Psoas muscle (tissue), 8 donors: Measurements from ENCODE around the gene UGT1A7. TPM values are rescaled to one million over a fixed set of nuclear protein-coding genes. Genes with fewer than 3 reads are reported as not detected.
"Not testable (repeated sequence)": the region's sequence is repeated elsewhere in the genome, so short reads cannot be mapped to it uniquely, and the experiment has no call there.

ENCODE experiments used
- ATAC-seq, 4 donors: fragments of 200-7000 bp; cut with Tn5 transposase; one replicate each; pipeline ENCODE4 v1.9.1; 2020; ENCODE audit warnings: moderate library complexity in 3 of 4, mild to moderate bottlenecking in 2 of 4
- DNase-seq, 2 donors: peaks; one replicate each; pipeline ENCODE4 v3.0.0-alpha.2; 2020
- H3K27ac ChIP-seq: fragments of 200-600 bp; one replicate; pipeline ENCODE4 v1.8.0; 2022
- H3K27me3 ChIP-seq, 3 donors: fragments of 200-600 bp in 1 of 3; one replicate each; pipeline versions ENCODE4 v1.6.1 to v1.8.0; 2013 to 2022; ENCODE audit warnings: low read length in 2 of 3, mild to moderate bottlenecking in 2 of 3, moderate library complexity in 1 of 3; ENCODE audit not compliant: insufficient read depth in 3 of 3
- H3K36me3 ChIP-seq, 2 donors: fragments of 200-600 bp in 1 of 2; one replicate each; pipeline versions ENCODE4 v1.6.1 to v1.8.0; 2013 to 2022; ENCODE audit warnings: low read depth in 1 of 2, mild to moderate bottlenecking in 1 of 2, moderate library complexity in 1 of 2; ENCODE audit not compliant: insufficient read depth in 1 of 2
- H3K4me1 ChIP-seq: fragments of 200-600 bp; one replicate; pipeline ENCODE4 v1.8.0; 2022
- H3K4me3 ChIP-seq: fragments of 200-600 bp; one replicate; pipeline ENCODE4 v1.8.0; 2022; ENCODE audit warnings: mild to moderate bottlenecking
- H3K9me3 ChIP-seq: fragments of 200-600 bp; one replicate; pipeline ENCODE4 v1.8.0; 2022
- CTCF ChIP-seq: fragments of 200-600 bp; IDR thresholded peaks from one replicate; pipeline ENCODE4 v1.8.0; 2022; ENCODE audit warnings: antibody characterized with exemption
- WGBS, 3 donors: extraction: QIAGEN DNeasy Blood & Tissue Kit; methylation state at CpG; one replicate each; pipeline versions ENCODE4 v1.1.6 to v1.1.7; 2013; 5-methylcytosine and 5-hydroxymethylcytosine counted together
- intact Hi-C, 2 donors: fragments of 100-400 bp; cut with DNase I; formaldehyde crosslinking; loops; one replicate each; pipeline versions ENCODE4 v1.11.0 to v1.14.2; 2022
- polyA plus RNA-seq, 3 donors: library from polyadenylated mRNA; stranded (reverse); fragments of 200-250 nt; gene quantifications; one replicate each; pipeline ENCODE4 v1.2.3, GENCODE V29; 2013
- total RNA-seq, 4 donors: library from RNA; stranded (reverse); fragmentation: NEBNext Ultra II Directional in 2 of 4; extraction: Animal tissue kit (Norgen Biotek cat#: 25700) in 2 of 4; gene quantifications; one replicate each; pipeline versions ENCODE4 v1.2.1 to v1.2.4, GENCODE V29; 2021 to 2023
- donor health status: healthy with polysubstance abuse.
- donor health status: DM: no; HTN: no; CAD: no; lungs with moderate emphysema.
- donor health status: Bipolar disorder and iron deficiency.
- donor health status: healthy.
- donor health status: DM: yes; HTN: yes; CAD: no.
- donor health status: DM: no; HTN: no; CAD: no.
- donor health status: DM: no; HTN: no; CAD: no.
- donor health status: DM: yes; HTN: yes; CAD: no.

The UGT1A7 gene
- total and polyA plus RNA-seq, 7 donors = not detected

DNA sequence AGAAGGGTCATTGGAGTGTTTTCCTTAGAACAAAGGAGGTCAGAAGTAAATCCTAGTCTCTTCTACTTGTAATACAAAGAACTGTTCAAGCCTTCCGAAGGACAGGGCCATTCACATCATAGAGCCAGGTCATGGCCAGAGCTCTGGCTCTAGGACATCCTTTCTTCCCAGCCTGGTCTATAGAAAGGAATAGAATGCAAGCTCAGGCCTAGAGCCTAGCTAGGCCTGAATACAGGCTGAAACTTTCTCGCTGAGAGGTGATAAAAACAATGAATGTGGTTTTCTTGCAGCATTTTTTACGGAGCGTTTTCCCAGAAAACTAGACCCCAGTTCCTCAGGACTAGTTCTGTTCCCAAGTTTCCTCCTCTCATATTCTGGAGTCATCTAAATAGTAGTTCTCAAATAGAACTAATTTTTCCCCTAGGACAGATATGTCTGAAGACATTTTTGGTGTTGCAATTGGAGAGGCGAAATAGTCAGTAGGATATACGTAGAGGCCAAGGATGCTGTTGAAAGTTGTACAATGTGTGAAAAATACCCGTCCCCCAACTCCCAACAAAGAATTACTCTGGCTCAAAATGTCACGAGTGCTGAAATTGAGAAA, 17.8 kb downstream of the UGT1A7 start:
- no peak for DNase-seq

DNA sequence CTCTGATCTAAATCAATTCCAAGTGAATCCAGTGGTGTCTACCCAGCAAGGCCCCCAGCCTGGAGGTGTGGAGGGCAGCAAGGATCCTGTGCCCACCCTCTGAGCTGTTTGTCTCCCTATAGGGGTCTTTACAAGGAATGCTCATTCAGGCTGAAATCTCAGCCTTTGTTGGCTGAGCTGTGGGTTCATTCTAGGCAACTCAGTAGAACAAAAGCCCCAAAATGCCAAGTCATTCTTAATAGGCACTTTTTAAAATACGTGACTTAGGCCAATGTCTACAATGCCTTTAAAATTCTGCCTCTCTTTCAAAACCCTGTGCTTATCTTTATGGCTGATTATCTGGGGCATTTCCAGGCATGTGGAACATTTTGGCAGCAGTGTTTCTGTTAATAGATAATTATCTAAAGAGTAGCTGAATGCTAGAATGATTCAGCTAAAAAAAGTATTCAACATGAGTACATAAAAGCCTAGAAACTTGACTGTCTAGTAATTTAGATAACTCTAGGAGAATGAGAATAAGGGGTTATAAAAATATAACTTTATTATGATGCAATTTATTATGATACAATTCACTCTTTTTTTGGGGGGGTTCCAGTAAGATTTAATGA, 18.4 kb downstream of the UGT1A7 start:
- Histone ChIP-seq H3K27me3 (peaks cover 0 to under 1% (median 0%) of the 10 kb centered on the region in 3 donors), H3K4me3 (no peak overlapping the region), H3K4me1 (no peaks in the 10 kb centered on the region), H3K27ac (no peak overlapping the region), H3K9me3 (peaks cover 2% of the 10 kb centered on the region), H3K36me3 (no peaks in the 10 kb centered on the region)
- 38 to 49% (median 40%) methylated on average over 1 of the region's 1 CpG for WGBS, 3 donors
- intact Hi-C loops = no loop called here
- ATAC-seq = no peak
- no peak for DNase-seq
- no peak for TF ChIP-seq CTCF

More for the DNA sequence above, 17.8 kb downstream of the UGT1A7 start:
- intact Hi-C loops = no loop called here
- 80 to 81% (median 81%) methylated on average over 8 of the region's 8 CpGs for WGBS, 3 donors
- H3K4me1 ChIP-seq = no peaks in the 10 kb centered on the region
- no peaks in the 10 kb centered on the region for H3K36me3 ChIP-seq
- TF ChIP-seq CTCF = no peak
- no peaks in the 10 kb centered on the region for H3K27me3 ChIP-seq
- no peak for ATAC-seq
- H3K27ac ChIP-seq = no peak overlapping the region
- no peak overlapping the region for H3K4me3 ChIP-seq
- H3K9me3 ChIP-seq = peaks cover 2% of the 10 kb centered on the region

- H3K4me1 ChIP-seq, H3K4me3 ChIP-seq, DNase-seq, H3K36me3 ChIP-seq, H3K9me3 ChIP-seq, H3K27ac ChIP-seq, ATAC-seq, H3K27me3 ChIP-seq, intact Hi-C loops: not testable (repeated sequence)
- WGBS, 3 donors = 94 to 98% (median 98%) methylated on average over 5 of the region's 5 CpGs
Observed at GRCh38 chr2:233700842-233701241, 19.1 kb downstream of the UGT1A7 start.

DNA sequence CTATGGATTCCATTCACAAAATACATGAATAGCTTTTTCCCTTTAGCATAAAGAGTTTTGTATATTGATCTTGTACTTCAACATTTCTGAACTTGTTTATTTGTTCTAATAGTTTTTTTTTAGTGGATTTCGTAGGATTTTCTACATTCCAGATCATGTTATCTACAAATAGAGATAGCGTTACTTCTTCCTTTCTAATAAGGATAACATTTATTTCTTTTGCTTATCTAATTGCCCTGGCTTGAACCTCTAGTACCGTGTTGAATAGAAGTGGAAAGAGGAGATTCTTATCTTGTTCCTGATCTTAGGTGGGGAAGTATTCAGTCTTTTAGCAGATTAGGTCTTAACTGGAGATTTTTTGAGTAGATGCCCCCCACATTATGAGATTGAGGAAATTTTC, 20.5 kb downstream of the UGT1A7 start:
- Histone ChIP-seq H3K9me3 (peaks cover 2% of the 10 kb centered on the region), H3K27me3 (peaks cover 0 to 4% (median 0%) of the 10 kb centered on the region in 3 donors), H3K36me3 (no peaks in the 10 kb centered on the region), H3K4me3 (no peak overlapping the region), H3K27ac (no peak overlapping the region), H3K4me1 (no peaks in the 10 kb centered on the region)
- DNase-seq (no peak), ATAC-seq (no peak)
- TF ChIP-seq CTCF = no peak
- 71 to 79% (median 75%) methylated on average over 3 of the region's 3 CpGs for WGBS, 3 donors
- intact Hi-C loops = no loop called here

- Histone ChIP-seq H3K9me3 (peaks cover 2% of the 10 kb centered on the region), H3K4me3 (no peak overlapping the region), H3K27me3 (peaks cover 0 to 4% (median 0%) of the 10 kb centered on the region in 3 donors), H3K36me3 (no peaks in the 10 kb centered on the region), H3K4me1 (no peaks in the 10 kb centered on the region), H3K27ac (no peak overlapping the region)
- intact Hi-C loops = no loop called here
- DNase-seq (peak in 1 of 2 donors; percentile 16), ATAC-seq (peak in 3 of 4 donors; percentile 33 to 40 (median 36))
- TF ChIP-seq CTCF = no peak
- 18 to 44% (median 22%) methylated on average over 4 of the region's 4 CpGs for WGBS, 3 donors
Observed at GRCh38 chr2:233705911-233706506, 24.3 kb downstream of the UGT1A7 start.
